ENCODE data around the gene PIP5K1B.

GRCh38 chr9:68704814-68705530 lies at the start of gene PIP5K1B:
- TF ChIP-seq, protein P1, sequence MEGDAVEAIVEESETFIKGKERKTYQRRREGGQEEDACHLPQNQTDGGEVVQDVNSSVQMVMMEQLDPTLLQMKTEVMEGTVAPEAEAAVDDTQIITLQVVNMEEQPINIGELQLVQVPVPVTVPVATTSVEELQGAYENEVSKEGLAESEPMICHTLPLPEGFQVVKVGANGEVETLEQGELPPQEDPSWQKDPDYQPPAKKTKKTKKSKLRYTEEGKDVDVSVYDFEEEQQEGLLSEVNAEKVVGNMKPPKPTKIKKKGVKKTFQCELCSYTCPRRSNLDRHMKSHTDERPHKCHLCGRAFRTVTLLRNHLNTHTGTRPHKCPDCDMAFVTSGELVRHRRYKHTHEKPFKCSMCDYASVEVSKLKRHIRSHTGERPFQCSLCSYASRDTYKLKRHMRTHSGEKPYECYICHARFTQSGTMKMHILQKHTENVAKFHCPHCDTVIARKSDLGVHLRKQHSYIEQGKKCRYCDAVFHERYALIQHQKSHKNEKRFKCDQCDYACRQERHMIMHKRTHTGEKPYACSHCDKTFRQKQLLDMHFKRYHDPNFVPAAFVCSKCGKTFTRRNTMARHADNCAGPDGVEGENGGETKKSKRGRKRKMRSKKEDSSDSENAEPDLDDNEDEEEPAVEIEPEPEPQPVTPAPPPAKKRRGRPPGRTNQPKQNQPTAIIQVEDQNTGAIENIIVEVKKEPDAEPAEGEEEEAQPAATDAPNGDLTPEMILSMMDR (conservative IDR thresholded peaks at IDR 0.05) = no peak; the same call in 1 of the 2 replicates
- TF ChIP-seq ZFX (IDR thresholded peaks at IDR 0.05) = no peak

Measured in C4-2B (cell line).